GM12891 (cell line): Measurements from ENCODE around the gene TDRD7.

Source experiments
- POLR2A ChIP-seq: IDR thresholded peaks from 2 replicates; pipeline ENCODE4 v1.6.1; 2011; ENCODE audit warnings: low read depth, low read length, control low read depth
- POLR2AphosphoS5 ChIP-seq: IDR thresholded peaks from 2 replicates; pipeline ENCODE4 v1.6.1; 2011; ENCODE audit warnings: low read depth, low read length, control low read depth
- POU2F2 ChIP-seq: IDR thresholded peaks from 2 replicates; pipeline ENCODE4 v1.6.1; 2011; ENCODE audit warnings: low read depth, mild to moderate bottlenecking, control low read depth, low read length, moderate library complexity
- SPI1 ChIP-seq: IDR thresholded peaks from 2 replicates; pipeline ENCODE4 v1.6.1; 2011; ENCODE audit warnings: low read depth, low read length, control low read depth
- TAF1 ChIP-seq: IDR thresholded peaks from 2 replicates; pipeline ENCODE4 v1.6.1; 2011; ENCODE audit warnings: low read depth, low read length, control low read depth

- no peak for TF ChIP-seq POLR2AphosphoS5
- TF ChIP-seq TAF1 = no peak
- TF ChIP-seq POLR2A = no peak
- no peak for TF ChIP-seq SPI1
- no peak for TF ChIP-seq POU2F2
These were observed 106.4 kb downstream of the TDRD7 start for GRCh38 chr9:97518166-97518908.
